8988T (cell line): ENCODE measurements around the gene CLNS1A.
"Not testable (repeated sequence)": the region's sequence is repeated elsewhere in the genome, so short reads cannot be mapped to it uniquely, and the experiment has no call there.

Source experiments
- DNase-seq: peaks from one replicate; pipeline ENCODE4 v3.0.0; 2011

The CLNS1A gene

DNA sequence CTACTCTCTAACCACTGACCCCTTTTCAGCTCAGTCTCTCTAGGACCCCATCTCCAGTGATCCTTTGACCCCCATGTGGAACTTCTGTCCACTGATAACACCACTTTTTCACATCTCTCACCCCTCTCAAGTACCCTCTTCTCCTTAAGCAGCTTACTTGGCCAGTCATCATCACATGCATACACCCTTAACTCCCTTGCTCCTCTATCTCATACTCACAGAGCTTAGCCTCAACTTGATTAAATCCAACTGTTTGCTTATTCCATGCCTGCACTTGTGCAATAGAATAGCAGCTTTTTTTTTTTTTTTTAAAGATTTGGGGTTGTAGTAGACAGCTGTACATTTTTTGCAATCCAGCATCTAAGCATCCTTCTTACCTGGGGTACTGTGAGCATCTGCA is 25.7 kb downstream of the CLNS1A start:
- no peak for DNase-seq

DNA sequence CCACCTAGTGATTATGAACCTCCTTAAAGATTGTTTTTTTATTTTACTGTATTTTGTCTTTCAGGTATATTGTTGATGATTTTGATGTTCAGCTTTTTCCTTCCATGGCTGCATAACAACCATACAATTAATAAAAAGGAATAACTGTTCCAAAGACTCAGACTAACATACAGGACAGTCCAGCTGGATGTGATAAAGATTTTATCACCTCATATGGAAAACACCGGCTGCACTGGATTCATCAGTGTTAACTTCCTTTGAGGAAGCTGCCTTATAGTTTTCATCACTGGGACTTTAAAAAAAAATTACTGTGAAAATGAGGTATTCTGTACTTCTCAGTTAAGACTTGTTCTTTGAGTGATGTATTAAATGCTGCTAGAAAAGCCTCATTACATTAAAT is 28.4 kb downstream of the CLNS1A start:
- DNase-seq: no peak

DNA sequence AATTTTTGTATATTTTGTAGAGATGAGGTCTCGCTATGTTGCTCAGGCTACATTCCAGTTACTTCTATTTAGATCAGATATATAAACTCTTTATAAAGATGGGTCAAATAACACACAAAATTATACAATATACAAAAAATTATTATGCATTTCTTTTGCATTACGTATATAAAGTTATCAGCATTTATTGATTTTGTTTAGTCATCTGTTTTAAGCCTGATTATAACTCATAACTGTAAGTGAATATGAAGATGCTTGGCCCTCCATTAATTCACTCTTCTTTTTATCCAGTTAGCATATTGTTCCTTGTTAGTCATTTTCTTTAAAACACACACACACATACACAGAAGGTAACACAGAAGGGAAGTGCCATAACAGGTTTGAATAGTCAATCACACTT is 33.3 kb downstream of the CLNS1A start:
- no peak for DNase-seq

DNA sequence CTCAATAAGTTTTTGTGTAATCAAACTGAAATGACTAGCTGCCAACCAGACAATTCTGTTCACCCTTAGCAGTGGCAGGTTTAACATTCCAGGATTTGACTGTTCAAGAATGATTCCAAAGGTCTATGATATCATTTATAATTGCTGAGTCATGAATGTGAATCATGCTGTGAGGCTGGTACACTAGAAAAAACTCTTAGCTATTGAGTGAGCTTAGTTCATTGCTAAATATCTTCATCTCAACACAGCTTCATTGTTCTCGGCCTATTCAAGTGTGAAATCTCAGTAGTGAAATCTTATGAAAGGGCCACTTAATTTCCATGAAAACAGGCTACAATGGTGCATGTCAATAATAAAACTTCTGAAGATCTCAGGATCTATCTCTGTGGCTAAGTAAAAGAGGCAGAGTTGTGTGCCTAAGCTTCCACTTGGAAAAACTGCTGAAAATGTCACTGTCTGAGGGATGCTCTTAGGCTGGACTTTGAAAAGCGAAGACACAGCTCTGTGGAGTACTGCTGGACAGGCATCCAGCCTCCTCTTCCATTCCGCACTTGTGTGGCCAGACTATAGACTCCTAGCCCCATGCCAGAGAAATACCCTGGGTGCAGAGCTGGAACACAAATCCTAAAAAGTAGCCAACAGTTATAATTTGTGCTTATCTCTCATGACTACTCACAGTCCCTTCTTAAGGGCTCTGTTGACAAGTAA is 35.1 kb downstream of the CLNS1A start:
- DNase-seq: no peak

DNA sequence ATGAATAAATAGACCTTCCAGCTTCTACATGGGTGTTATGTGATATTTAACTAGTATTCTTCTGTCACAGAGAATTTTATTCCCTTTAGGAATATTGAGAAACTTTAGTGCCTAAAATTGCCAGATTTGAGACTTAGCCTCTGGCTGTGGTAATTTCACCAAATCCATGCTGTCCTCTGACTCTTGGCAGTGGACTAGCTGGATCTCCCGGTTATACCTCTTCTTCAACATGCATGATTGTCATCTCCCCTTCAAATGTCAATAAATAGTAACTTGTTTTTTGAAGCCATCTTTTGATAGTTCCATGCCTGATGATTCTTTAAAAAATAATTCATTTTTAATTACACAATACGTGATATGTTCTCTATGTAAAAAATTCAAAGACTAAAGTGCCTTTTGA is 39.4 kb downstream of the CLNS1A start:
- no peak for DNase-seq

DNA sequence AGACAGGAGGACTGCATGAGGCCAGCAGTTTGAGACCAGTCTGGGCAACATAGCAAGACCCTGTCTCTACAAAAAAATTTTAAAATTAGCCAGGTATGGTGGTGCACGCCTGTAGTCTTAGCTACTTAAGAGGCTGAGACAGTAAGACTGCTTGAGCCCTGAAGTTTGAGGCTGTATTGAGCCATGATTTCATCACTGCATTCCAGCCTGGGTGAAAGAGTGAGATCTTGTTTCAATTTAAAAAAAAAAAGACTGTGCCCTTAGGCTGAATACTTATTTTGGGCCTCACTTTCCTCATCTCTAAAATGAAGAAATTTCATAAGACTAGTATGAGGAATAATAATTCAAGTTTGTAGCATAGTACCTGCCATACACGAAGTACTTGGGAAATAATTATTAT is 41.0 kb downstream of the CLNS1A start:
- DNase-seq: no peak

DNA sequence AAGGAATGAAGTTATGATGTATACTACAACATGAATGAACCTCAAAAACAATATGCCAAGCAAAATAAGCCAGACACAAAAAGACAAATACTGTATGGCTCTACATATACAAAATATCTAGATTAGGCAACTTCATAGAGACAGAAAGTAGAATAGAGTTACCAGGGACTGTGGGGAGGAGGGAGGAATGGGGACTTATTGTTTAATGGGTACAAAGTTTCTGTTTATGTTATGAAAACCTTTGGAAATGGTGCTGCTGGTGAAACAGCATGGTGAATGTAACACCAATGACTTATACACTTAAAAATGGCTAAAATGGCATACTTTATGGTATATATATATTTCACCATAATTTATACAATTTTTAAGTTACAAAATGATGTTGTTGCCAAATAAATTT is 43.7 kb downstream of the CLNS1A start:
- DNase-seq: no peak

DNA sequence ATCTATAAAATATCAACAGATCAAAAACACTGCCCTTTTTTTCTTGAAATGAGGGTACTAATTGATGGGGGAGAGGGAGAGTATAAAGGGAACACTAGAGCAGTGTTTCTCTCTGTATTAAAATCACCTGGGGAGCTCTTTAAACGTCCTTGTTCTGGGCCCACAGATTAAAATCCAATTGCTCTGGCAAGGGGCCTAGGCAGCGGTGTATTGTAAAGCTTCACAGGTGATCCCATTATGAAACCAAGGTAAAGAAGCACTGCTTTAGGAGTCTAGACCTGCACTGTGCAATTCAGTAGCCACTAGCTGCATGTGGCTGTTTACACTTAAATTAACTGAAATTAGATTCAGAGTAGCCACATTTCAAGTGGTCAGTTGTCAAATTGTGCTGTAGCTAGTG is 44.9 kb downstream of the CLNS1A start:
- DNase-seq: no peak

DNA sequence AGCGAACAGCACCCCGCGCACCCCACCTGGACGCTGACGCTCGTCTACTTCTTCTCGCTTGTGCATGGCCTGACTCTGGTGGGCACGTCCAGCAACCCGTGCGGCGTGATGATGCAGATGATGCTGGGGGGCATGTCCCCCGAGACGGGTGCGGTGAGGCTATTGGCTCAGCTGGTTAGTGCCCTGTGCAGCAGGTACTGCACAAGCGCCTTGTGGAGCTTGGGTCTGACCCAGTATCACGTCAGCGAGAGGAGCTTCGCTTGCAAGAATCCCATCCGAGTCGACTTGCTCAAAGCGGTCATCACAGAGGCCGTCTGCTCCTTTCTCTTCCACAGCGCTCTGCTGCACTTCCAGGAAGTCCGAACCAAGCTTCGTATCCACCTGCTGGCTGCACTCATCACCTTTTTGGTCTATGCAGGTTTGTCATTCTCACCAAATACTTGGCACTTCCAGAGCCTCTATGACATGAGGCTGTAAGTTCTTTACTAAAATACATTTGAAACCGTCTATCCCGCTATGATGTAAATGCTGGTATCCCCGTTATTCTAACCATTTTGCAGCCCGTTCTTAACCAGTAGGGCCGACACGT is 47.3 kb downstream of the CLNS1A start:
- DNase-seq: peak; percentile 44

DNA sequence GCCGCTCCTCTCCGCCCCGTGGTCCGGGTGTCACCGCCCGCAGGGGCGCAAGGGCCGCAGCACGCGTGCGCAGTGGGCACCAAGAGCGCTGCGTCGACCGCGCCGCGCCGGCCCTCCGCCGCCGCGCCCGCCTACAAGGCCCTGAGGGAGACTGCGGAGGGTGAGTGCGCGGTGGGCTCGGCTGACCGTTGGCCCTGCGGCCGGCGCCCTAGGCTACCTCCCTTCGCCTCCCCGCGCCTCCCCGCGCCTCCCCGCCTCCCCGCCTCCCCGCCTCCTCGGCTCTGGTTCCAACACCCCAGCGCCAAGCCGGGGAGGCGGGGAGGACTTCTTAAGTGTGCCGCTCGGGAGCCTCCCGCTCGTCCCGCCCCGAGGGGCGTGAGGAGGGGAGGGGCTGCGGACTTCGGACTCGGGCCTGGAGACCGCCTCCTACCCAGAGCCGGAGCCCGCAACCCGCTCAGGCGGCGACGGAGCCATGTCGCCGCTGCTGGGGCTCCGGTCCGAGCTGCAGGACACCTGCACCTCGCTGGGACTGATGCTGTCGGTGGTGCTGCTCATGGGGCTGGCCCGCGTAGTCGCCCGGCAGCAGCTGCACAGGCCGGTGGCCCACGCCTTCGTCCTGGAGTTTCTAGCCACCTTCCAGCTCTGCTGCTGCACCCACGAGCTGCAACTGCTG is 47.9 kb downstream of the CLNS1A start, which contains the start of gene AQP11:
Gene AQP11, plus strand, starts transcription at position 433 of the 673 bp plus-strand sequence. Its CDS starts 40 bp downstream, at position 473.
- DNase-seq: peak; percentile 82

DNA sequence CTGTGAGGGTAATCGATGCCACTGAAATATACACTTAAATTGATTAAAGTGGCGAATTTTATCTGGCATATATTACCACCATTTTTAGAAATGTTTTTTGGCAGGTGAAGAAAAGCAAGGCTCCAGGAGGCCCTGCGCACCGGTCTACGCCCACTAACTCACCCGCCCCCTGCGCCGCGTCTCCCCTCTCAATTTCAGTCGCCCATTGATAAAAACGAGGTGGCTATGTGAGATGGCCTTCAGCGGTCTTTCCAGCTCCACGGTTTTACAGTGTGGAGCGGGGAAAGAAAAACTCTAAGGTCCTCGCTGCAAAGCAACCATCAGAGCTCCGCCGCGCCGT is 48.4 kb downstream of the CLNS1A start:
- DNase-seq: no peak

DNA sequence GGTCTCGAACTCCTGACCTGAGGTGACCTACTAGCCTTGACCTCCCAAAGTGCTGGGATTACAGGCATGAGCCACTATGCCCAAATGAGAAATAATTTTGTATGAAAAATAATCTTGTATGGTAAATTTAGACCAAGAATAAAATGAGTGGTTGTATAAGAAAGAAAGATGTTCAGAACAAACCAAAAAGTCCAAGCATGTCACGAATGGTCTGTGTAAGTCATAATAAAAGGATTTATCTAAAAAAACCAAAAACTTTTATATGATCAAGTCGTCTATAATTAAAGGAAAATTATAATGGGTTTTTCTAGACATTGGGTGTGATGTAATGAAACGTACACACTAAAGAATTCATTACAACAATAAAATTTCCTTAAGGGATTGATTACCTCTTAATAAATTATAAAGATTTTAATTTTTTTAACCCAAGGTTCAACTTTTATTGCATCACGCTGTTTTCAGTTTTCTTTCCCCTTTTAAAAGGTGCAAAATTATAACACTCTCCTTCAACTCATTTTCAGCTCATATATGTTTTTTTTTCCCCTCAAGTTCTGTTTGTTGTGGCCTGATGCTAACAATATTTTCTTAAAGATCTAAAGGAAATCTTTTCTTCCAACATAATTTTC is 56.8 kb downstream of the CLNS1A start:
- no peak for DNase-seq

DNA sequence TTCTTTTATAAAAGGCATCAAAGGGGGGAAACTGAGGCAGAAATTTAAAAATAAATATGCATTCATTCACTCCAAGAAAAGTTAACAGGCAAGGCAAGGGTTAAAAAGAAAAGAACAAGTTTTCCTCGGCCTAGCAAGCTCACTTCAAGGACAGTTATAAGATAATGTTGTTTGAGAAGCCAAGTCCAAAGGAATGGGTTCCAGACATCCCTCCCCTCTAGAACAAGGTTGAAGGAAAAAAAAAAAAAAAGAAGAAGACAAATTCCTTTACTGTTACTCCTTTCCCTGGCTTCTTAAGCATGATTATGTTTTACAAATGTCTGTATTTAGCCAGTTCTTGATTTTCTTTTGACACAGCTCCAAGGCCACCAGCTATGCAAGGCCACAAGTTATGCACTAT is 62.2 kb downstream of the CLNS1A start:
- DNase-seq: not testable (repeated sequence)

DNA sequence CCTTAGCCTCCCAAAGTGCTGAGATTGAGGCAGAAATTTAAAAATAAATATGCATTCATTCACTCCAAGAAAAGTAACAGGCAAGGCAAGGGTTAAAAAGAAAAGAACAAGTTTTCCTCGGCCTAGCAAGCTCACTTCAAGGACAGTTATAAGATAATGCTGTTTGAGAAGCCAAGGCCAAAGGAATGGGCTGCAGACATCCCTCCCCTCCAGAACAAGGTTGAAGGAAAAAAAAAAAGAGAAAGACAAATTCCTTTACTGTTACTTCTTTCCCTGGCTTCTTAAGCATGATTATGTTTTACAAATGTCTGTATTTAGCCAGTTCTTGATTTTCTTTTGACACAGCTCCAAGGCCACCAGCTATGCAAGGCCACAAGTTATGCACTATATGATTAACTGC is 66.7 kb downstream of the CLNS1A start:
- not testable (repeated sequence) for DNase-seq

DNA sequence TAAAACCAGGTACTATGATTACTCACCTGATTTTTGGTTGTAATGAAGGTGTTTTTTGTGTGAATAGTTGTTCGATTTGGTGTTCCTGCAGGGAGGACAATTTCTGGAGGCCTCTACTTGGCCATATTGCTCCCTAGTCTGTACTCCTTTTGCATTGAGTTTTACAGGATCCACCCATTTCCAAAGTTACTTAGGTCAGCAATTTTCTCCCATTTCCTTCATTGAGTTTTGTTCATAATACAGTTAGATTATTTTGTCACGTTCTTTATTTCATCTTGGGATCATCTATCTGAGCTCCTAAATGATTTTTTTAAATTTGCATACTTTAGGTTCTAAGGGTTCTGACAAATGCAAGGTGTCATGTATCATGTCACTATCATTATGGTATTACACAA is 67.9 kb downstream of the CLNS1A start:
- DNase-seq: no peak

DNA sequence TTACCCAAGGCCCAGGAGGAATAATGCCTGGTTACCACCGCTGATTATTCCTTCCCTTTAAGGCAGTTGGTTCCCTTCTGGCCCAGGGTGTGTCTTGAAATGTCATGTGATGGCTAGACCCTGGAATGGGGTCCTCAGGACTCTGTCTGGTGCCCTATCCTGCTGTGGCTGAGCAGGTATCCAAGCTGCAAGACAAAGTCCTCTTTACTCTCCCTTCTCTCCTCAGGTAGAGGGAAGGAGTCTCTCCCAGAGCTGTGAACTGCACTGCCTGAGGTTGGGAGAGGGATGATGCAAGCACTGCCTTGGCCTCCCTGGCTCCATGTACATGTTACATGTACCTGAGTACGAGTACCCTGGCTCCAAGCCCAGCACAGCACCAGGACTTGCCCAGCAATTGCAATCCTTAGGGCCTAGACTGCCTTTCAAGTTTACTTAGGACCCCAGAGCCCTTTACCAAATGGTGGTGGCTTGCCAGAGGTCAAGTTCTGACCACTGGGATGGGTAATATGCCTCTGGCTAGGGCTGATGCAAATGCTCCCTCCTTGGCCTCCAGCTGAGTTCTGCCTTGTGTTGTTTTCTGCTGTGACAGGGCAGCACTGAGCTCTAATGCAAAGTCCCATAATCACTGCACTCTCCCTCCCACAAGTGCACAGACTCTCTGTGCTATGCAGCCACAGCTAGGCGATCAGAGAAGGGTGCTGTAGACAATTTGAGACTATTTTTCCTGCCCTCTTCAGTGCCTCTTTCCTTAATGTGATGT is 68.5 kb downstream of the CLNS1A start:
- DNase-seq: no peak

DNA sequence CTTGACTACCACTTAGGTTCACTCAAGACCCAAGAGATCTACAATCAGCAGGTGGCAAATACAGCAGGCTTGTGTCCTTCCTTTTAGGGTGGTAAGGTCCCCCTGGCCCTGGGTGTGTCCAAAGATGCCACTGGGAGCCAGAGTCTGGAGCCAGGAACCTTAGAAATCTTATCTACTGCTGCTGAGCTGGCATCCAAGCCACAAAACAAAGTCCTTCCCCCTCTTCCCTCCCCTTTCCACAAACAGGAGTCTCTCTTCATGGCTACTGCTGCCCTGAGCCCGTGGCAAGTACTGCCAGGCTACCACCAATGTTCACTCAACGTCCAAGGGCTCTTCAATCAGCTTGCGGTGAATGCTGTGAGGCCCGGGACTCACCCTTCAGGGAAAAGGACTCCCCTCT is 69.3 kb downstream of the CLNS1A start:
- no peak for DNase-seq
